HepG2 (cell line): ENCODE measurements around the gene ABHD4. TPM values are rescaled to one million over a fixed set of nuclear protein-coding genes. Genes with fewer than 3 reads are reported as not detected.

Source experiments
- AGO1 ChIP-seq: fragments of 200-400 bp; formaldehyde crosslinking; IDR thresholded peaks from 2 replicates; pipeline ENCODE4 v1.6.1; 2017; ENCODE audit warnings: mild to moderate bottlenecking, low read depth, low read length, moderate library complexity; ENCODE audit not compliant: poor library complexity, severe bottlenecking
- ATF5 ChIP-seq: sonication (generic); formaldehyde crosslinking; IDR thresholded peaks from 2 replicates; pipeline ENCODE4 v1.4.0; 2020; ENCODE audit warnings: mild to moderate bottlenecking, low read depth, missing genetic modification reagents
- DBP ChIP-seq: sonication (generic); formaldehyde crosslinking; IDR thresholded peaks from 2 replicates; pipeline ENCODE4 v1.4.0; 2020; ENCODE audit warnings: missing genetic modification reagents; ENCODE audit errors: not compliant biosample characterization
- DNMT3B ChIP-seq: conservative IDR thresholded peaks from 2 replicates; pipeline ENCODE4 v1.6.1; 2016; ENCODE audit warnings: missing biosample characterization, control low read depth
- GFI1 ChIP-seq: sonication (generic); formaldehyde crosslinking; IDR thresholded peaks from 2 replicates; pipeline ENCODE4 v1.5.0; 2020; ENCODE audit warnings: missing genetic modification reagents, mild to moderate bottlenecking, borderline replicate concordance
- GLMP ChIP-seq: sonication (generic); formaldehyde crosslinking; IDR thresholded peaks from 2 replicates; pipeline ENCODE4 v1.9.0; 2021; ENCODE audit warnings: missing genetic modification reagents, mild to moderate bottlenecking, borderline replicate concordance
- GPN1 ChIP-seq: sonication (generic); formaldehyde crosslinking; IDR thresholded peaks from 2 replicates; pipeline ENCODE4 v1.5.1; 2020; ENCODE audit warnings: missing genetic modification reagents, borderline replicate concordance
- HOXA3 ChIP-seq: sonication (generic); formaldehyde crosslinking; IDR thresholded peaks from 2 replicates; pipeline ENCODE4 v1.5.0; 2020; ENCODE audit warnings: missing genetic modification reagents
- ISL2 ChIP-seq: sonication (generic); formaldehyde crosslinking; IDR thresholded peaks from 2 replicates; pipeline ENCODE4 v1.5.0; 2020; ENCODE audit warnings: missing genetic modification reagents
- MED1 ChIP-seq: sonication (generic); formaldehyde crosslinking; IDR thresholded peaks from 2 replicates; pipeline ENCODE4 v1.4.0; 2020; ENCODE audit warnings: missing genetic modification reagents
- MIER3 ChIP-seq: IDR thresholded peaks from 2 replicates; pipeline ENCODE4 v1.6.1; 2016; ENCODE audit warnings: missing compliant biosample characterization, borderline replicate concordance
- NBN ChIP-seq: fragments of 450-650 bp; conservative IDR thresholded peaks from 2 replicates; pipeline ENCODE4 v1.6.1; 2017
- NFKBIZ ChIP-seq: IDR thresholded peaks from 2 replicates; pipeline ENCODE4 v1.6.1; 2018; ENCODE audit warnings: missing genetic modification reagents, missing compliant biosample characterization
- PRMT3 ChIP-seq: sonication (generic); formaldehyde crosslinking; IDR thresholded peaks from 2 replicates; pipeline ENCODE4 v1.8.1; 2022; ENCODE audit warnings: low read depth, mild to moderate bottlenecking, moderate library complexity, missing genetic modification reagents, borderline replicate concordance
- RFX1 ChIP-seq: fragments of 450-650 bp; IDR thresholded peaks from 2 replicates; pipeline ENCODE4 v1.6.1; 2017
- RXRB ChIP-seq: IDR thresholded peaks from 2 replicates; pipeline ENCODE4 v1.6.1; 2016; ENCODE audit warnings: borderline replicate concordance, missing genetic modification reagents, missing compliant biosample characterization
- TRAFD1 ChIP-seq: sonication (generic); formaldehyde crosslinking; IDR thresholded peaks from 2 replicates; pipeline ENCODE4 v1.5.1; 2020; ENCODE audit warnings: missing genetic modification reagents, mild to moderate bottlenecking, borderline replicate concordance
- ZBTB7B ChIP-seq: sonication (generic); formaldehyde crosslinking; IDR thresholded peaks from 2 replicates; pipeline ENCODE4 v1.4.0; 2020; ENCODE audit warnings: missing genetic modification reagents
- ZNF235 ChIP-seq: sonication (generic); formaldehyde crosslinking; IDR thresholded peaks from 2 replicates; pipeline ENCODE4 v1.8.1; 2023; ENCODE audit warnings: mild to moderate bottlenecking, missing genetic modification reagents, borderline replicate concordance
- ZNF260 ChIP-seq: sonication (generic); formaldehyde crosslinking; IDR thresholded peaks from 2 replicates; pipeline ENCODE4 v1.4.0; 2020; ENCODE audit warnings: missing genetic modification reagents, low read depth, mild to moderate bottlenecking, borderline replicate concordance
- ZNF337 ChIP-seq: sonication (generic); formaldehyde crosslinking; IDR thresholded peaks from 2 replicates; pipeline ENCODE4 v1.5.1; 2020; ENCODE audit warnings: missing genetic modification reagents, low read depth, mild to moderate bottlenecking, borderline replicate concordance
- ZNF343 ChIP-seq: sonication (generic); formaldehyde crosslinking; IDR thresholded peaks from 2 replicates; pipeline ENCODE4 v1.4.0; 2020; ENCODE audit warnings: mild to moderate bottlenecking, missing genetic modification reagents
- ZNF460 ChIP-seq: sonication (generic); formaldehyde crosslinking; IDR thresholded peaks from 2 replicates; pipeline ENCODE4 v1.5.1; 2020; ENCODE audit warnings: missing genetic modification reagents, mild to moderate bottlenecking, borderline replicate concordance
- ZNF549 ChIP-seq: sonication (generic); formaldehyde crosslinking; IDR thresholded peaks from 2 replicates; pipeline ENCODE4 v1.5.0; 2020; ENCODE audit warnings: missing genetic modification reagents
- ZNF644 ChIP-seq: IDR thresholded peaks from 2 replicates; pipeline ENCODE4 v1.6.1; 2016; ENCODE audit warnings: low read depth
- ZNF660 ChIP-seq: sonication (generic); formaldehyde crosslinking; IDR thresholded peaks from 2 replicates; pipeline ENCODE4 v1.5.1; 2020; ENCODE audit warnings: mild to moderate bottlenecking, low read depth, missing genetic modification reagents, borderline replicate concordance
- ZNF709 ChIP-seq: sonication (generic); formaldehyde crosslinking; IDR thresholded peaks from 2 replicates; pipeline ENCODE4 v1.5.0; 2020; ENCODE audit warnings: mild to moderate bottlenecking, missing genetic modification reagents
- ZNF792 ChIP-seq: IDR thresholded peaks from 2 replicates; pipeline ENCODE4 v1.6.1; 2016
- polyA plus RNA-seq, 8 experiments: library from polyadenylated mRNA; depleted of rRNA in 3 of 8; stranded (reverse) in 7 of 8; unstranded in 1 of 8; fragments of >200 nt; fragmentation: Illumina TruSeq in 4 of 8; extraction: Trizol in 4 of 8; gene quantifications; 2 replicates each; pipeline versions ENCODE4 v1.2.1 to v1.2.3, GENCODE V29; 2011 to 2016; ENCODE audit warnings: low read depth in 4 of 8, missing spikeins in 1 of 8, mixed read lengths in 1 of 8; ENCODE audit not compliant: insufficient read depth in 1 of 8
- total RNA-seq, 5 experiments: library from RNA; depleted of rRNA; stranded (reverse); fragments of >200 nt; fragmentation: Illumina TruSeq; extraction: Trizol; gene quantifications; 2 replicates each; pipeline ENCODE4 v1.2.3, GENCODE V29; 2016; ENCODE audit warnings: low read depth in 1 of 5

The ABHD4 gene
- total and polyA plus RNA-seq, 2 of the 13 experiments (the other 11 are each of a cell fraction or from before 2014, with no cell fraction given), result 16.1 to 47.5 TPM

GRCh38 chr14:22589096-22589839 lies 8.8 kb upstream of the ABHD4 start, which contains the start of gene DAD1 (continued):
- TF ChIP-seq ISL2 (CRISPR knock-in tag) (no peak; the same call in 1 of the 2 replicates), NBN (no peak), GLMP (CRISPR knock-in tag) (no peak), ATF5 (CRISPR knock-in tag) (0 out of 2 replicates have a peak, but pooled peaks have one; percentile 52), ZNF660 (CRISPR knock-in tag) (no peak), RFX1 (peak; percentile 100), ZNF460 (CRISPR knock-in tag) (no peak), TRAFD1 (CRISPR knock-in tag) (no peak), GFI1 (CRISPR knock-in tag) (no peak), RXRB (CRISPR knock-in tag) (peak; percentile 50), GPN1 (CRISPR knock-in tag) (0 out of 2 replicates have a peak, but pooled peaks have one; percentile 76), ZBTB7B (peak; percentile 23), HOXA3 (CRISPR knock-in tag) (peak; percentile 70), NFKBIZ (CRISPR knock-in tag) (peak; percentile 11; the same call in 1 of the 2 replicates), ZNF260 (CRISPR knock-in tag) (no peak), ZNF337 (CRISPR knock-in tag) (peak; percentile 98), PRMT3 (CRISPR knock-in tag) (no peak), DBP (CRISPR knock-in tag) (no peak), ZNF343 (CRISPR knock-in tag) (peak; percentile 76; the same call in 1 of the 2 replicates), ZNF235 (CRISPR knock-in tag) (no peak), ZNF549 (no peak), AGO1 (peak; percentile 86), ZNF709 (CRISPR knock-in tag) (0 out of 2 replicates have a peak, but pooled peaks have one; percentile 73), DNMT3B (CRISPR knock-in tag) (peak; percentile 89), ZNF644 (CRISPR knock-in tag) (no peak), MED1 (CRISPR knock-in tag) (peak; percentile 14), MIER3 (CRISPR knock-in tag) (peak; percentile 92; the same call in 1 of the 2 replicates), ZNF792 (0 out of 2 replicates have a peak, but pooled peaks have one; percentile 72)
